ENCODE results near the gene FFAR4.

The FFAR4 gene

DNA sequence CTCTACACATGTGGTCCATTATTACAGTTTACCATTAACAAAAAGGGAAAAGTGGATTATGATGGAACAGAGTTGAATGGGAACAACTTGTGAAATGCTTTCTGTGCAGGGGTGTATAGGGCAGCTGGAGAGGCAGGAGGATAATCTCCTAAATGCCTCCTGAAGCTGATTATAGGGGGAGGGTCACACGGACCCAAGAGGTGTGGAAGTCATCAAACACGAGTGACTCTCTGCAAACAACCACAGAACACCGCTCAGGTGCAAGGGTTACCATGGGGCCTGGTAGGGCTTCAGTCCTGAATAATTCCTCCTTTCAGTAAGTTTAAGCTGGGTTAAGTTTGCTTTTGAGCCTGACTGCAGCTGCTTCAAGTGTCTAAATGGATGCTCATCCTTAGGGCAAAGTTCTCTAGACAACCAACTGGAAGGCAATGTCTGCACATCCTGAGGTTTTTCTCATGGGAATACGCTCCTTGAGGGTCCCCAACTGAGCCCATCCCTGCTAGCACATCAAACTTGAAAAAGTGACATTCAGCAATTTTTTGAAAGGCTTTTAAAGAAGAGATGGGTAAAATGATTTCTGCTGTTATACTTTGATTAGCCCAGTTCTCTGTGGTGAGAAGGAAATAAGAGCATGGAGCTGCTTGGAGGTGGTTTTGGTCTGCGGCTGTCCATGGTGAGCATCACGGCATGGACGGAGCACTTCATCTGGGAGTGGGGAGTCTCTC, 47.8 kb downstream of the FFAR4 start:
- no peak overlapping the region for H3K27ac ChIP-seq

DNA sequence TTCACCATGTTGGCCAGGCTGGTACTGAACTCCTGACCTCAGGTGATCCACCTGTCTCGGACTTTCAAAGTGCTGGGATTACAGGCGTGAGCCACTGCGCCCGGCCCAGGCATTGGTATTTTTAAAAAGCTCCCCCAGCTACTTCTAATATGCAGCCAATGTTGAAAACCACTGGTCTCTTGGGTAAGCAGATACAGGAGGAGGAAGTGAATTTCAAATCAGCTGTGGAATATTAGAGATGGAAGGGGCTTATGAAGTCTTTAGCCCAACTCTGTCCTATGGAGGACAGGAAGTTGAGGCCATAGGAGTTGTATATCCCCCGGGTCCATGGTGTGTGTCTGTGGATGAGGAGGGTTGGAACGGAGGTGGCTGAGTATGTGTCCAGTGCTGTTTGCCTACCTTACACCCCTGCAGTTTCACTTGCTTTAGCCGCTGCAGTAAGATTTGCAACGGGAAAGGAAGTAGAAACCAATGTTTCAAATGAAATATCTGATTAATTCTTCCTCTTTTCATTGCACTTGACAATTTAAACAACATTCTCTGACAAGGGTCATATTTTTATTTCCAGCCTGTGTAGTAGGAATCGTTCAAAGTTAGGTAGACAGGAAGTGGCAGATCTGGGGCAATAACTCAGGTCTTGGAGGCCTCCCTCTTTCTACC, 49.2 kb downstream of the FFAR4 start:
- no peak overlapping the region for H3K27ac ChIP-seq
- TF ChIP-seq, protein P1, sequence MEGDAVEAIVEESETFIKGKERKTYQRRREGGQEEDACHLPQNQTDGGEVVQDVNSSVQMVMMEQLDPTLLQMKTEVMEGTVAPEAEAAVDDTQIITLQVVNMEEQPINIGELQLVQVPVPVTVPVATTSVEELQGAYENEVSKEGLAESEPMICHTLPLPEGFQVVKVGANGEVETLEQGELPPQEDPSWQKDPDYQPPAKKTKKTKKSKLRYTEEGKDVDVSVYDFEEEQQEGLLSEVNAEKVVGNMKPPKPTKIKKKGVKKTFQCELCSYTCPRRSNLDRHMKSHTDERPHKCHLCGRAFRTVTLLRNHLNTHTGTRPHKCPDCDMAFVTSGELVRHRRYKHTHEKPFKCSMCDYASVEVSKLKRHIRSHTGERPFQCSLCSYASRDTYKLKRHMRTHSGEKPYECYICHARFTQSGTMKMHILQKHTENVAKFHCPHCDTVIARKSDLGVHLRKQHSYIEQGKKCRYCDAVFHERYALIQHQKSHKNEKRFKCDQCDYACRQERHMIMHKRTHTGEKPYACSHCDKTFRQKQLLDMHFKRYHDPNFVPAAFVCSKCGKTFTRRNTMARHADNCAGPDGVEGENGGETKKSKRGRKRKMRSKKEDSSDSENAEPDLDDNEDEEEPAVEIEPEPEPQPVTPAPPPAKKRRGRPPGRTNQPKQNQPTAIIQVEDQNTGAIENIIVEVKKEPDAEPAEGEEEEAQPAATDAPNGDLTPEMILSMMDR (conservative IDR thresholded peaks at IDR 0.05): no peak

More for the DNA sequence above, 47.8 kb downstream of the FFAR4 start:
- TF ChIP-seq, protein P1 (conservative IDR thresholded peaks at IDR 0.05): no peak

DNA sequence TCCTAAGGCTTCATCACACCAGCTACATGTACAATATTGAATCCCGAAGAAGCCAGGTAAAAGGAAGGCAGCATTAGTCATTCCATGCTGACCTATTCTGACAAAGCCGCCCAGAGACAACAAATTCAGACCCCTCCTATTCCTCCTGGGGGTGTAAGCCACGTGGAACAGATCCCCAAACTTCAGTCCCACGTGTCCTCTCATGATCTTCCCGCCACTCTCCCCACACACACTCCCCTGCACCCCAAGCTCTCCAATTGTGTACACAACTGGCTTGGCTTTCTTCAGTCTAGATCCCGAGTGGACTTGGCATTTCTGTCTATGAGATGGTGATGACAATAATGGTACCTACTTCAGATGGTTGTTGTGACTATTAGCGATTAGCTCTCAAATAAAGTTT, 54.5 kb downstream of the FFAR4 start:
- H3K27ac ChIP-seq: no peak overlapping the region
- TF ChIP-seq, protein P1 (conservative IDR thresholded peaks at IDR 0.05): no peak

DNA sequence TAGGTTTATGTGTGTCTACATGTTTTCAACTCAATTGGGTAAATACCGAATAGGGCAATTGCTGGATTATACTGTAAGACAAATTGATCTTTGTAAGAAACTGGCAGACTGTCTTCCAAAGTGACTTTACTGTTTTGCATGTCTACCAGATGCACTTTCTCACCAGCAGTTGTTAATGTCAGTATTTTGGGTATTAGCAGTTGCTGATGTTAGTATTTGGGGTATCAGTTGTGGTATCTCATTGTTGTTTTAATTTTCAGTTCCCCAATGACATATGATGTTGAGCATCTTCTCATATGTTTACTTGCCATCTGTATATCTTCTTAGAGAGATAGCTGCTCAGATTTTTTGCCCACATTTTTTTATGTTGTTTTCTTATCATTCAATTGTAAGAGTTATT, 56.5 kb downstream of the FFAR4 start:
- TF ChIP-seq, protein P1 (conservative IDR thresholded peaks at IDR 0.05): no peak
- no peak overlapping the region for H3K27ac ChIP-seq

DNA sequence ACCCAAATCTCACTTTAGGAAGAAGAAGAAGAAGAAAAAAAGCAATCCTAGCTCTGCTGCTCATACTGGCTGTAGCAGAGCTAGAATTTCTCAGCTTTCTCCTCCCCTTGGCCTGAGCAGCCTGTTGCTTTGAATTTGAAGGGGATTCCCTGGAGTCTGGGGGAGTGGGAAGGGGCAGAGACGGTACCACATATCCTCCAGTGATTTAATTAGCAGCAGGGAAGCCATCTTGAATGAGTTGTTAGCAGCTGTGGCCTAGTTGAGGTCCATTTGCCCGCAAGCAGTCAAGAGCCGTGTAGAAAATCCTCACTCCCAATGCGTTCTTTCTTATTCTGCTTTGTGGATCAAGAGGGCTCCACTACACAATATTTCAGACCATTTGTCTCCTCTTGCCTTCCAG, 62.4 kb downstream of the FFAR4 start:
- no peak overlapping the region for H3K27ac ChIP-seq
- TF ChIP-seq, protein P1 (conservative IDR thresholded peaks at IDR 0.05): no peak

DNA sequence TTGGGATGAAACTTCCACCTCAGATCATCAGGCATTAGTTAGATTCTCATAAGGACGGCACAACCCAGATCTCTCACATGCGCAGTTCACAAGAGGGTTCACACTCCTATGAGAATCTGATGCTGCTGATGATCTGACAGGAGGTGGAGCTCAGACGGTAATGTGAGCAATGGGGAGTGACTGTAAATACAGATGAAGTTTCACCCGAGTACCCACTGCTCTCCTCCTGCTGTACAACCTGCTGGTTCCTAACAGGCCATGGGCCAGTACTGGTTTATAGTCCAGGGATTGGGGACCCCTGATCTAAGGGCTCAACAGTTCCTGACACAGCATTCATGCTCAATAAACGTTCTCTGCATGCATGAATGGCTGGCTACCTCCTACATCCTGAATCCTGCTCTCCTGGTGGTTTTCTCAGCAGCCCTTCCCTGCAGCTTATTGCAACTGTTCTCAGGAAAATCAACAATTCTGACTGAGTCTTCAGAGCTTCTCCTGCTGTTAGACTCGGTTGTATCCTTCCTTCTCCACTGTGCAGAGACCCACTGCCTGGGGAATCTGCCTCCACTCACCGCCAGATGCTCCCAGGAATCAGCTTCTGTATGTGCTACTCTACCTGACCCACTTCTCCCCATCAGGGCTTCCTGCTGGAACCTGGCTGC, 63.3 kb downstream of the FFAR4 start:
- TF ChIP-seq, protein P1 (conservative IDR thresholded peaks at IDR 0.05): no peak
- H3K27ac ChIP-seq: no peak overlapping the region

All from VCaP (cell line).